GM19467 (cell line): Measurements from ENCODE around the gene ARID1B.

Experiments
- ATAC-seq: cut with Tn5 transposase; IDR thresholded peaks from one replicate; pipeline ENCODE4 v1.9.1; 2021; ENCODE audit warnings: mild to moderate bottlenecking, moderate library complexity; ENCODE audit not compliant: unreplicated experiment

The ARID1B gene

DNA sequence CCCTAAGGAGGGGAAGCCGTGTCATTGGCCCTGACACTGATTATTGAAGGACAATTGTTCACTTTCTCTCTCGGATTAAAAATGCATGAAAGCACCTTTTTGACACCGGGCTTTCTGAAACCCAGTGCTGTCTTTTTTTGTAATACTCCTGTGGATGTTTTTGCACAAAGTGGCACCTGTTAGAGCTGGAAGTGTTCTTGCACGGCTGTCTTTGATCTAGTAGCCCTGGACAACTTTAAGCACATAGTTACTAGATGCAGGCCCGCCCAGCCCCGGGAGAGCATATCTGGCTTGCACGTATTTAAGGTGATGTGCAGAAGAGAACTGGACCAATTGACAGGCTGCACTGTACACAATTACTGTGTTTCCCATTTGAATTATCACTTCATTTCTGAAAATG lies 72.6 kb downstream of the ARID1B start:
- no peak for ATAC-seq

DNA sequence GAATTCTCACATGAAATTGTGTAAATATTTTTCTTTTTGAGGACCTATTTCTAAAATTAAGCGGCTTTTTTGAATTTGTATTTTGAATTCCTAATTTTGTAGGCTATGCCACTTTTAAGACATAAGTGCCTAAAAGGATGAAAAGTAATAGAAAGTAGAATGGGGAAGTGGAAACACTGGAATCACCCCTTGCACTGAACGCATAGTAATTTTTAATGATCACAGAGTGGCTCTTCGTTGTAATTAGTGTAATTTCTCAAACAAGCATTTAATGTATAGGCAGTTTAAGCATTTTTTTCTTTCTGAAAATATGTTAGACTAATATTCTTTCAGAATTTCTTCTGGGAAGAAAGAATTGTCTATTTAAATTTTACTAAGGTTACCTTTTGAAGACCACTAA lies 73.2 kb downstream of the ARID1B start:
- ATAC-seq, result no peak

- no peak for ATAC-seq
These were observed 74.3 kb downstream of the ARID1B start for GRCh38 chr6:156851454-156851921.

- ATAC-seq, result peak; percentile 62
These were observed 75.1 kb downstream of the ARID1B start for GRCh38 chr6:156852147-156852857.

DNA sequence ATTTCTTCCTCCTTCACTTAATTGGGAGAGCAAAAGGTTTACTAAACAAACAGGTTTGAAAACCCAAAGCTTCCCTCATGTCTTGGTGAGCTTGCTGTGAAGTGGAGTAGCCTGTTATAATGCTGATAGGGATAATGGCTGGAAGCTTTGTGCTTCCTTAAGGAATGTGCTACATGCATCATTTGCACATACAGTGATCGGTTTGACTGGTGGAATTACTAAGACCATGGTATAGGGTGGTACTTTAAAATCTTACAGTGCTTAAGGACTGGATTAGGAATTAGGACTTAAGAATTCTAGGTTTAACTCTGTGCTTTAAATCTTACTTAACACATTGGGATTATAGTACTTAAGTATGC lies 75.7 kb downstream of the ARID1B start:
- ATAC-seq, result no peak

GRCh38 chr6:156853733-156854132 lies 76.6 kb downstream of the ARID1B start:
- ATAC-seq, result no peak

DNA sequence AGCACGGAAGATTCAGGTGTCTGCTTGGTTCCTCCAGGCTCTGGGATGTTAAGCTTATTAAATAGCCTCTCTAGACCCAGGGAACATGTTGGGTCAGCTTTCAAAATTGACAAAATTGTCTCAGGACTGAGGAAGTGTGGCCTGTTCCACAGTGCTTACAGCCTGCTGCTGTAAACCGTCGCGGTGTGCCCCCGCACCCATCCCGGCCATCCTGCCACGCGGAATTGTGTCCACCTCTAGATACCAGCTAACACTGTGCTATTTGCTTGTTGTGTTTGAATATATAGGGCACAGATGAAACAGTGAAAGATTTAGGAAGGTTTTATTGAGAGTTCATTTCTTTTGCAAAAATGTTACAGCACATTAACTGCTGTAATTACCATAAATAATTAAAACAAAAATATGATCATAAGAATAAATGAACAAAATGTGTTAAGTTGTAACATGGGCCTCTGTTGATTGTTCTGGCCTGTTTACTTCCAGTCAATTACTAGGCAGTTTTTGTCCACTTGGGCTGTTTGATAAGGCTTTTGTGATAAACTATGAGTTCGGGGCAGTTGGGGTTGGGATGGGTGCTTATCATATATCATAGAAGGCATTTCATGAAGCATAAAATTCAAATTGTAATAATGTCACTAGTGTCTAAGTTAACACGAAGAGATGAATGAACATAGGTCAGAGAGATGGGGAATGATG lies 77.4 kb downstream of the ARID1B start:
- no peak for ATAC-seq

GRCh38 chr6:156857573-156857972 lies 80.4 kb downstream of the ARID1B start:
- ATAC-seq, result no peak

- ATAC-seq, result no peak
These were observed 82.5 kb downstream of the ARID1B start for GRCh38 chr6:156859686-156860085.

- ATAC-seq, result no peak
These were observed 85.5 kb downstream of the ARID1B start for GRCh38 chr6:156862711-156863110.

- ATAC-seq, result no peak
These were observed 86.3 kb downstream of the ARID1B start for GRCh38 chr6:156863504-156863903.

DNA sequence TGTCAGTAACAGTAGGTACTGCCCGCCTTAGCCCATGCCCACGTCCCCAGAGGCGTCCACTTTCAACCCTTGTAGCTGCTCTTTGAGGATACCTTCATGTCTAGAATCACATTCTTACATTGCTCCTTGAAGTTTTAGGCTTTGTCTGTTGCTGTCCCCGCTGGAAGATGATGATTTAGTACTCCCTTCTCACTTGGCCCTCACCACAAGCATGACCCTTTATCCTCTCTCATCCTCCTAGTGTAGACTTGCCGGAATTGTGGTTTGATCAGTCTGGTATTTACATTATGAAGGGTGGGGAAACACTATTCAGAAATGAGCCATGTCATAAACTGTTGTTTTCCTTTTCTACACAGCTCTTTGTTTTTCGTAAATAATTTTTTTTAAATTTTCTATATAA lies 87.4 kb downstream of the ARID1B start:
- ATAC-seq, result no peak

- no peak for ATAC-seq
These were observed 87.9 kb downstream of the ARID1B start for GRCh38 chr6:156865019-156865629.

DNA sequence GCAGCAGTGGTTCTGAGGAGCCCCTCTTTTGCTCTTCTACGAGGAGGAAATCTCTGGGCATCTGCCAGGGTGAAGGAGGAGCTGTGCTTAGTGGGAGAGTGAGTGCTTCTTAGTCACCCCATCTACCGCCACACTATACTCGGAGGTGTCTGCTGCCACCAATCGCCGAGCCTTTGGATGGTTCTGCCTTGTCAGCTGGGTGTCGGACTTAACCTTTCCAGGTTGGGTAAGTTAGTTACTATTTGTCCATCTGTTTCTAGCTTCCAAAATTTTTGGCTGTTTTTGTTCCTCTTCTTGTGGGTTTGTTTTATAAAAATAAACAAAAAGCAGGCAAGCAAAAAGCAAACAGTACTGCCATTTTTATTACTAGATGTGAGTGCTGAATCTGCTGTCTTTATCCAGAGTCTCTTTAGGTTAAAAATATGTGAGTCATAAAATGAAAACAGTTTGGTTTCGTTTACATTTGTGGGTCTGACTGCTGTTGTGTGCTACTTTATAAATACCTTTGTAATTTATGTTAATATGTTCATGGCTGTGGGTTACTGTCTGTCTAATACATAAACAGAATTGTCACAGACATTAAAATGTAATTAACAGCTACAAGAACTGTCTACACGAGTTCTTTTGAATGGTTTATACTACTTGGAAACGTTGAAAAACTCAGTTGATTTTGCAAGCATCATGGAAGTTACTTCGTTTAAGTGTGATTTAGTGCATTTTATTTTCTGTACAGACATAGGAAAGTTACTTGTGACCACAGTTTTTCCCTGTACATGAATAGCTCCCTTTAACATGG lies 89.2 kb downstream of the ARID1B start:
- ATAC-seq, result no peak

DNA sequence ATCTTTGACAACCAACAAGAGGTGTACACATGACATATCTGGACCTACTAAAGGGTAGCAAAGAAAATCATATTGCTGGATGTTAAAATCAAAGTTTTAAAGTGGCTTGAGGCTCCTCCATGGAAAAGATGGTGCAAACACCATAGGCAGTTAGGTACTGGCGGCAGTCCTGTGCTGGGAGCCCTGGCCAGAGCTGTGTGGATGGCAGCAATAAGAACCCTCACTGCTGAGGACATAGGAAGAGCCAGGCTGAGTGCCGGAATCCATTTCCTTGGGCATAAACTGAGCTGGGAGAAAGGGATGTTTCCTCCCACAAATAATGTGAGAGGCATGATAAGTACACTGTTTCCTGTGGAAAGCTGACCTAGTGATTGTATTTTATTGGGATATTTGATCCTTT lies 89.9 kb downstream of the ARID1B start:
- ATAC-seq, result no peak

DNA sequence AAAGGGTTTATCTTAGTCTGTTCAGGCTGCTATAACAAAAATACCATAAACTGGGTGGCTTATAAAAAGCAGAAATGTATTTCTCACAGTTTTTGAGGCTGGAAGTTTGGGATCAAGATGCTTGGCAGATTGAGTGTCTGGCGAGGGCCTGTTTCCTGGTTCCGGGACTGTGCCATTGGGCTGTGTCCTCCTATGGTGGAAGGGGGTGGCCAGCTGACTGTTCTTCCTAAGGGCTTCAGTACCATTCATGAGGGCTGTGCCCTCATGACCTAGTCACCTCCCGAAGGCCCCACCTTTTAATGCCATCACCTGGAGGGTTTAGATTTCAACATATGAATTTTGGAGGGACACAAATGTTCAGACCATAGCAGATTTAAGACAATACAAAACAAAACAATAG lies 91.2 kb downstream of the ARID1B start:
- ATAC-seq, result no peak

DNA sequence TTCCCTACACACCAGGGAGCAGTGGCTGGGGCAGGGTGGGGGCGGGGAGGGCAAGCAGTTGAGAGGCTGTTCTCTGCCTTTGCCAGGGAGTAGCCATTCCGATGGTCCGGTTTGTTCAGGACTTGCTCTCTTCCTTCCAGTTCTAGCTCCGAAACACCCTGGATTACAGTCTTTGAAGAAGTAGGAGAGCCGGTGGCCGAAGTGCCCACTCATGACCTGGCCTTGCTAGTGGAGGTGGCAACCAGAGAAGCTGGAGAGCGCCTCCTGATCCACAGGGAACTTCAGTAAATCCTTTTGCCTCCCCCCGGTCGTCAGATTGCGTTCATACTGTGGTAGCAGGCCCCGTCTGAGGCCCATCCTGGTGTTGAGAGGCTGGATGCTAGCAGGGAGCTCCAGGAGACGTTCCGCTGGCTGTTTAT lies 92.8 kb downstream of the ARID1B start:
- no peak for ATAC-seq

DNA sequence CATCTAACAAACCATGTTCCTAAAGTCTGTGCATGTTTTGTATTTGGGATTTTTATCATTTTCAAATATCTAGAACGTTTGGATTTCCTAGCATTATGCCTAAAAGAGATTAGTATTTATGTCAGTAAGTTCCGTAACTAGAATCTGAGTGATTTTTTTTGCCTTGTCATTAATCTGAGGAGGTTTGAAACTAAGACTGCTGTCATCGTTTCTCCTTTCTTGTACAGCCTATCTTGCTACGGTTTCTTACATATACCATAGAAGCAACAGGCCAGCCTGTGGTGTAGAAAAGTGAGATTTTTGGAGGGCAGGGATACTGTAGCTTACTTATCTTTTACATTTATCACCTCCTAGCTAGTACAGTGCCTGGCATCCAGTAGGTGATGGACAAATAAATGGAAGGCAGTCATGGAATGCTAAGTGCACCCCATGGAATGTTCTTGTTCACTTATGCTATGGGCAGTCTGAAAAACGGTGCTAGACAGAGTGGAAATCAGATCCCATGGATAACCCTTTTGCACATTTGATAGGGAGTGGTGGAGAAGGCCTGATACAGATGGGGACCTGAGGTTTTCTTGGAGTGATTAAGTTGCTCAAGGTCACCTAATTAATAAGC lies 93.9 kb downstream of the ARID1B start:
- ATAC-seq, result no peak

GRCh38 chr6:156872903-156873302 lies 95.7 kb downstream of the ARID1B start:
- no peak for ATAC-seq

GRCh38 chr6:156873654-156874380 lies 96.6 kb downstream of the ARID1B start:
- ATAC-seq, result no peak
